ENCODE data around the gene MACROH2A1.

Gene MACROH2A1

DNA sequence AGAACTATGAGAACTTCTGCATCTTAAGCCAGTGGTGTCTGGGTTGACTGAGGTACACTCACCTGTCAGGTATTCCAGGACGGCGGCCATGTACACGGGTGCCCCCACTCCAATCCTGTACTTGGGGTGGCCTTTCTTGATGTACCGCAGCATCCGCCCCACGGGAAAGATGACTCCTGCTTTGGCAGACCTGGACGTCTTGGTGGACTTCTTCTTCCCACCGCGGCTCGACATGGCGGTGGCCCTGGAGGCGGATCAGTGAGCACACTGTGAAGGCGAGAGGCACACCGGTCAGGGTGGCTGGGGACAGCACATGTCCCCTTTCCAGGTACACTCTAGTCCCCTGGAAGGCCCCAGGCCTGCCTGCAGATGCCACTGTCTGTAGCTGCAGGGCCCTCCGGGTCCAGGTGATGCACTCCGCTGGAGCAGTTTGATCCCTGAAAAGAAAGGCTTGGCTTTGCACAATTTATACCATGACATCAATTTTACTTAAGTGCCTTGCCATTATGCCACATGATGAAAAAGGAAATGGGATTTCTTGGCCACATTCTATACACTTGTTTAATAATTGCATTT is 10.1 kb downstream of the MACROH2A1 start:
- Histone ChIP-seq H3K9ac (ENCODE audit: low read length) (no peak overlapping the region), H4K20me1 (ENCODE audit: low read depth, low read length) (peaks cover 34% of the 10 kb centered on the region; the same call in 1 of the 2 replicates), H2AFZ (ENCODE audit: low read depth, low read length, severe bottlenecking) (no peak overlapping the region), H3K9me2 (replicated peaks; ENCODE audit: insufficient read depth, low read length) (no peaks in the 10 kb centered on the region), H3K9me3 (ENCODE audit: insufficient read depth, low read length) (no peaks in the 10 kb centered on the region), H3K27me3 (ENCODE audit: low read length) (no peaks in the 10 kb centered on the region), H3K79me2 (ENCODE audit: insufficient read depth, low read length) (peaks cover 95% of the 10 kb centered on the region), H3K27ac (ENCODE audit: low read depth, low read length) (no peak overlapping the region), H3K36me3 (ENCODE audit: low read length) (0 out of 2 replicates have a peak, but pooled peaks cover 10% of the 10 kb centered on the region), H3F3A (ENCODE audit: insufficient read depth) (no peaks in the 10 kb centered on the region), H3K4me2 (ENCODE audit: low read depth, low read length, poor library complexity, severe bottlenecking) (no peak overlapping the region), H3K4me3 (ENCODE audit: insufficient read depth, low read length, poor library complexity, severe bottlenecking) (no peak overlapping the region)
- TF ChIP-seq EZH2phosphoT487 (conservative IDR thresholded peaks at IDR 0.05; ENCODE audit: low read length): no peak
- TF ChIP-seq, protein P1, sequence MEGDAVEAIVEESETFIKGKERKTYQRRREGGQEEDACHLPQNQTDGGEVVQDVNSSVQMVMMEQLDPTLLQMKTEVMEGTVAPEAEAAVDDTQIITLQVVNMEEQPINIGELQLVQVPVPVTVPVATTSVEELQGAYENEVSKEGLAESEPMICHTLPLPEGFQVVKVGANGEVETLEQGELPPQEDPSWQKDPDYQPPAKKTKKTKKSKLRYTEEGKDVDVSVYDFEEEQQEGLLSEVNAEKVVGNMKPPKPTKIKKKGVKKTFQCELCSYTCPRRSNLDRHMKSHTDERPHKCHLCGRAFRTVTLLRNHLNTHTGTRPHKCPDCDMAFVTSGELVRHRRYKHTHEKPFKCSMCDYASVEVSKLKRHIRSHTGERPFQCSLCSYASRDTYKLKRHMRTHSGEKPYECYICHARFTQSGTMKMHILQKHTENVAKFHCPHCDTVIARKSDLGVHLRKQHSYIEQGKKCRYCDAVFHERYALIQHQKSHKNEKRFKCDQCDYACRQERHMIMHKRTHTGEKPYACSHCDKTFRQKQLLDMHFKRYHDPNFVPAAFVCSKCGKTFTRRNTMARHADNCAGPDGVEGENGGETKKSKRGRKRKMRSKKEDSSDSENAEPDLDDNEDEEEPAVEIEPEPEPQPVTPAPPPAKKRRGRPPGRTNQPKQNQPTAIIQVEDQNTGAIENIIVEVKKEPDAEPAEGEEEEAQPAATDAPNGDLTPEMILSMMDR (IDR thresholded peaks at IDR 0.05; ENCODE audit: insufficient read depth, low read length, poor library complexity, severe bottlenecking): no peak

GRCh38 chr5:135387629-135387960 is 11.4 kb downstream of the MACROH2A1 start:
- Histone ChIP-seq H3K4me2 (ENCODE audit: low read depth, low read length, poor library complexity, severe bottlenecking) (no peak overlapping the region), H3K4me3 (ENCODE audit: insufficient read depth, low read length, poor library complexity, severe bottlenecking) (no peak overlapping the region), H4K20me1 (ENCODE audit: low read depth, low read length) (peaks cover 26% of the 10 kb centered on the region; the same call in 1 of the 2 replicates), H3K9me3 (ENCODE audit: insufficient read depth, low read length) (no peaks in the 10 kb centered on the region), H3K9ac (ENCODE audit: low read length) (no peak overlapping the region), H3K9me2 (replicated peaks; ENCODE audit: insufficient read depth, low read length) (no peaks in the 10 kb centered on the region), H3K79me2 (ENCODE audit: insufficient read depth, low read length) (peaks cover 91% of the 10 kb centered on the region), H2AFZ (ENCODE audit: low read depth, low read length, severe bottlenecking) (no peak overlapping the region), H3K27me3 (ENCODE audit: low read length) (no peaks in the 10 kb centered on the region), H3F3A (ENCODE audit: insufficient read depth) (no peaks in the 10 kb centered on the region), H3K36me3 (ENCODE audit: low read length) (0 out of 2 replicates have a peak, but pooled peaks cover 12% of the 10 kb centered on the region), H3K27ac (ENCODE audit: low read depth, low read length) (no peak overlapping the region)
- TF ChIP-seq, protein P1 (IDR thresholded peaks at IDR 0.05; ENCODE audit: insufficient read depth, low read length, poor library complexity, severe bottlenecking): no peak
- TF ChIP-seq EZH2phosphoT487 (conservative IDR thresholded peaks at IDR 0.05; ENCODE audit: low read length): no peak

GRCh38 chr5:135386886-135387628 is 12.0 kb downstream of the MACROH2A1 start:
- H3K9me2 ChIP-seq (replicated peaks; ENCODE audit: insufficient read depth, low read length): no peaks in the 10 kb centered on the region
- H3K27me3 ChIP-seq (ENCODE audit: low read length): no peaks in the 10 kb centered on the region
- no peak overlapping the region for H3K4me3 ChIP-seq (ENCODE audit: insufficient read depth, low read length, poor library complexity, severe bottlenecking)
- peaks cover 91% of the 10 kb centered on the region for H3K79me2 ChIP-seq (ENCODE audit: insufficient read depth, low read length)
- no peak overlapping the region for H3K4me2 ChIP-seq (ENCODE audit: low read depth, low read length, poor library complexity, severe bottlenecking)
- no peak overlapping the region for H3K9ac ChIP-seq (ENCODE audit: low read length)
- 0 out of 2 replicates have a peak, but pooled peaks cover 16% of the 10 kb centered on the region for H3K36me3 ChIP-seq (ENCODE audit: low read length)
- no peak overlapping the region for H3K27ac ChIP-seq (ENCODE audit: low read depth, low read length)
- TF ChIP-seq EZH2phosphoT487 (conservative IDR thresholded peaks at IDR 0.05; ENCODE audit: low read length): no peak
- TF ChIP-seq, protein P1 (IDR thresholded peaks at IDR 0.05; ENCODE audit: insufficient read depth, low read length, poor library complexity, severe bottlenecking): no peak
- no peaks in the 10 kb centered on the region for H3K9me3 ChIP-seq (ENCODE audit: insufficient read depth, low read length)
- peaks cover 22% of the 10 kb centered on the region; the same call in 1 of the 2 replicates for H4K20me1 ChIP-seq (ENCODE audit: low read depth, low read length)
- H2AFZ ChIP-seq (ENCODE audit: low read depth, low read length, severe bottlenecking): no peak overlapping the region
- H3F3A ChIP-seq (ENCODE audit: insufficient read depth): no peaks in the 10 kb centered on the region
